Stomach (tissue), 9 donors: Measurements from ENCODE around the gene POC1A. TPM values are rescaled to one million over a fixed set of nuclear protein-coding genes. Genes with fewer than 3 reads are reported as not detected.
A peak's percentile ranks its signal among the peaks of the same experiment; 100 is the strongest.
"Not testable (repeated sequence)": the region's sequence is repeated elsewhere in the genome, so short reads cannot be mapped to it uniquely, and the experiment has no call there.

Experiments used
- DNase-seq, 2 donors: peaks; one replicate each; pipeline versions ENCODE4 v3.0.0 to v3.0.0-alpha.2; 2013 to 2019
- H3K27ac ChIP-seq, 5 donors: fragments of 200-600 bp in 4 of 5; sonication (generic) in 4 of 5; one replicate each; pipeline ENCODE4 v1.5.1; 2013 to 2019; ENCODE audit warnings: mild to moderate bottlenecking in 1 of 5, moderate library complexity in 1 of 5
- H3K27me3 ChIP-seq, 3 donors: fragments of 200-600 bp; sonication (generic); one replicate each; pipeline ENCODE4 v1.5.1; 2017 to 2019; ENCODE audit warnings: mixed run types in 1 of 3
- H3K36me3 ChIP-seq, 4 donors: fragments of 200-600 bp; sonication (generic); 1 replicate in 3 of 4; 2 replicates in 1 of 4; pipeline ENCODE4 v1.5.1; 2016 to 2019
- H3K4me1 ChIP-seq, 4 donors: fragments of 200-600 bp; sonication (generic); one replicate each; pipeline ENCODE4 v1.5.1; 2016 to 2019
- H3K4me3 ChIP-seq, 4 donors: fragments of 200-600 bp; sonication (generic) in 3 of 4; one replicate each; pipeline ENCODE4 v1.5.1; 2016 to 2019; ENCODE audit warnings: mild to moderate bottlenecking in 1 of 4
- H3K9me3 ChIP-seq, 4 donors: fragments of 200-600 bp; sonication (generic); one replicate each; pipeline ENCODE4 v1.5.1; 2016 to 2019
- CTCF ChIP-seq, 7 experiments: fragments of 450-650 bp in 4 of 7; fragments of 200-600 bp in 3 of 7; sonication (generic) in 3 of 7; IDR thresholded peaks; one replicate each; pipeline ENCODE4 v1.5.1; 2016 to 2019; ENCODE audit warnings: antibody characterized with exemption in 7 of 7, control low read depth in 2 of 7, mild to moderate bottlenecking in 1 of 7
- EP300 ChIP-seq: sonication (generic); formaldehyde crosslinking; IDR thresholded peaks from one replicate; pipeline ENCODE4 v1.6.1; 2017; ENCODE audit warnings: antibody characterized with exemption
- POLR2A ChIP-seq, 4 donors: fragments of 450-650 bp; IDR thresholded peaks; one replicate each; pipeline ENCODE4 v1.6.1; 2016; ENCODE audit warnings: antibody characterized with exemption in 4 of 4, control low read depth in 2 of 4, mild to moderate bottlenecking in 1 of 4, moderate library complexity in 1 of 4
- POLR2AphosphoS5 ChIP-seq, 3 donors: sonication (generic); formaldehyde crosslinking; IDR thresholded peaks; one replicate each; pipeline ENCODE4 v1.6.1; 2016; ENCODE audit warnings: antibody characterized with exemption in 3 of 3
- WGBS, 5 donors: extraction: QIAGEN DNeasy Blood & Tissue Kit in 3 of 5; methylation state at CpG; one replicate each; pipeline versions ENCODE4 v1.1.5 to v1.1.7; 2013 to 2018; 5-methylcytosine and 5-hydroxymethylcytosine counted together
- intact Hi-C: fragments of 100-400 bp; cut with DNase I; formaldehyde crosslinking; loops from one replicate; pipeline ENCODE4 v1.15.1; 2023; ENCODE audit warnings: low total_unique reads
- polyA plus RNA-seq, 3 donors: library from polyadenylated mRNA; stranded (reverse); fragments of 200-250 nt; gene quantifications; one replicate each; pipeline ENCODE4 v1.2.3, GENCODE V29; 2013
- total RNA-seq, 5 donors: library from RNA; depleted of rRNA; stranded (reverse); fragments of >200 nt; gene quantifications; one replicate each; pipeline versions ENCODE4 v1.1.0 to v1.2.3, GENCODE V29; 2014 to 2016
- donor health status: healthy with polysubstance abuse.
- donor health status: Bipolar disorder and iron deficiency.
- donor health status: healthy.

The POC1A gene
- total and polyA plus RNA-seq, 8 donors = 1.8 to 23.2 (median 3.5) TPM; not detected in 1

GRCh38 chr3:52181543-52181942 is 27.3 kb upstream of the POC1A start:
- TF ChIP-seq POLR2A (IDR thresholded peaks at IDR 0.05) (no peak), EP300 (no peak), POLR2AphosphoS5 (IDR thresholded peaks at IDR 0.05) (no peak), CTCF (IDR thresholded peaks at IDR 0.05) (no peak)
- intact Hi-C loops = no loop called here
- whole genome bisulfite sequencing, 5 donors = 61 to 77% (median 70%) methylated on average over 4 of the region's 4 CpGs
- DNase-seq = no peak
- Histone ChIP-seq H3K36me3 (no peaks in the 10 kb centered on the region), H3K27ac (no peak overlapping the region), H3K4me1 (peaks cover 0 to 12% (median 10%) of the 10 kb centered on the region in 4 donors), H3K27me3 (no peaks in the 10 kb centered on the region), H3K4me3 (no peak overlapping the region), H3K9me3 (no peaks in the 10 kb centered on the region)

- no peaks in the 10 kb centered on the region for H3K27me3 ChIP-seq
- H3K27ac ChIP-seq = no peak overlapping the region
- no peak overlapping the region for H3K4me3 ChIP-seq
- peaks cover 0 to 14% (median 11%) of the 10 kb centered on the region in 4 donors for H3K4me1 ChIP-seq
- no peak for TF ChIP-seq CTCF (IDR thresholded peaks at IDR 0.05)
- no peak for TF ChIP-seq POLR2AphosphoS5 (IDR thresholded peaks at IDR 0.05)
- no peak for TF ChIP-seq POLR2A (IDR thresholded peaks at IDR 0.05)
- intact Hi-C loops = no loop called here
- H3K36me3 ChIP-seq = no peaks in the 10 kb centered on the region
- H3K9me3 ChIP-seq = no peaks in the 10 kb centered on the region
- DNase-seq = no peak
- 92 to 100% (median 97%) methylated on average over 1 of the region's 1 CpG for WGBS, 5 donors
Measured at GRCh38 chr3:52178537-52178936, 24.3 kb upstream of the POC1A start.

GRCh38 chr3:52178126-52178525 is 23.9 kb upstream of the POC1A start:
- WGBS, 5 donors = 85 to 94% (median 93%) methylated on average over 4 of the region's 4 CpGs
- peaks cover 0 to 14% (median 11%) of the 10 kb centered on the region in 4 donors for H3K4me1 ChIP-seq
- DNase-seq, intact Hi-C loops, H3K9me3 ChIP-seq, H3K27me3 ChIP-seq, H3K36me3 ChIP-seq, H3K4me3 ChIP-seq: not testable (repeated sequence)
- H3K27ac ChIP-seq = peak overlapping the region in 2 of 5 donors; percentile 24 to 49

GRCh38 chr3:52177701-52178042 is 23.4 kb upstream of the POC1A start:
- Histone ChIP-seq H3K36me3 (no peaks in the 10 kb centered on the region), H3K4me3 (no peak overlapping the region), H3K9me3 (no peaks in the 10 kb centered on the region), H3K4me1 (peaks cover 0 to 14% (median 11%) of the 10 kb centered on the region in 4 donors), H3K27ac (peak overlapping the region; percentile 24 to 57 (median 49)), H3K27me3 (no peaks in the 10 kb centered on the region)
- WGBS, 5 donors = 54 to 79% (median 67%) methylated on average over 5 of the region's 5 CpGs
- intact Hi-C loops = no loop called here
- peak in 1 of 2 donors; percentile 69 for DNase-seq
- TF ChIP-seq POLR2A (IDR thresholded peaks at IDR 0.05) = no peak
- no peak for TF ChIP-seq POLR2AphosphoS5 (IDR thresholded peaks at IDR 0.05)
- TF ChIP-seq EP300 = no peak

GRCh38 chr3:52176951-52177700 is 22.9 kb upstream of the POC1A start:
- WGBS, 5 donors = 30 to 64% (median 60%) methylated on average over 13 to 15 of the region's 15 CpGs
- Histone ChIP-seq H3K27ac (peak overlapping the region; percentile 24 to 57 (median 49)), H3K9me3 (no peaks in the 10 kb centered on the region), H3K4me3 (no peak overlapping the region), H3K36me3 (no peaks in the 10 kb centered on the region), H3K27me3 (no peaks in the 10 kb centered on the region), H3K4me1 (peaks cover 0 to 14% (median 11%) of the 10 kb centered on the region in 4 donors)
- intact Hi-C loops = no loop called here
- TF ChIP-seq EP300 (no peak), CTCF (IDR thresholded peaks at IDR 0.05) (no peak), POLR2A (IDR thresholded peaks at IDR 0.05) (no peak), POLR2AphosphoS5 (IDR thresholded peaks at IDR 0.05) (peak in 2 of 3 donors; percentile 4 to 30)
- peak; percentile 72 to 78 for DNase-seq
